GM12878 (cell line): Measurements from ENCODE around the gene MYL7. TPM values are rescaled to one million over a fixed set of nuclear protein-coding genes. Genes with fewer than 3 reads are reported as not detected.

ENCODE experiments used
- BACH1 ChIP-seq: fragments of 450-650 bp; IDR thresholded peaks from 2 replicates; pipeline ENCODE4 v1.6.1; 2017; ENCODE audit warnings: mild to moderate bottlenecking, borderline replicate concordance
- BCL11A ChIP-seq: IDR thresholded peaks from 2 replicates; pipeline ENCODE4 v1.6.1; 2011; ENCODE audit warnings: low read depth, low read length
- CTCF ChIP-seq, 3 experiments: IDR thresholded peaks in 2 of 3; conservative IDR thresholded peaks in 1 of 3; 2 replicates each; pipeline ENCODE4 v1.5.1; 2011; ENCODE audit warnings: low read depth in 3 of 3, low read length in 3 of 3, mild to moderate bottlenecking in 3 of 3, control low read depth in 2 of 3, moderate library complexity in 2 of 3, inconsistent platforms in 1 of 3, mixed read lengths in 1 of 3; ENCODE audit not compliant: control insufficient read depth in 2 of 3, insufficient read depth in 1 of 3; ENCODE audit errors: extremely low read depth in 1 of 3
- FOXM1 ChIP-seq: IDR thresholded peaks from 2 replicates; pipeline ENCODE4 v1.6.1; 2012; ENCODE audit warnings: low read depth, mild to moderate bottlenecking, inconsistent platforms, low read length, moderate library complexity
- GABPA ChIP-seq: IDR thresholded peaks from 2 replicates; pipeline ENCODE4 v1.6.1; 2014; ENCODE audit warnings: antibody characterized with exemption, low read depth, mild to moderate bottlenecking, inconsistent platforms
- IRF5 ChIP-seq: fragments of 450-650 bp; IDR thresholded peaks from 2 replicates; pipeline ENCODE4 v1.6.1; 2017; ENCODE audit warnings: borderline replicate concordance
- KLF5 ChIP-seq: fragments of 450-650 bp; IDR thresholded peaks from 2 replicates; pipeline ENCODE4 v1.6.1; 2014; ENCODE audit warnings: mild to moderate bottlenecking; ENCODE audit not compliant: partially characterized antibody
- MLLT1 ChIP-seq: fragments of 450-650 bp; IDR thresholded peaks from 2 replicates; pipeline ENCODE4 v1.6.1; 2016; ENCODE audit warnings: mild to moderate bottlenecking
- NKRF ChIP-seq: fragments of 450-650 bp; conservative IDR thresholded peaks from 2 replicates; pipeline ENCODE4 v1.6.1; 2017; ENCODE audit warnings: mild to moderate bottlenecking, moderate library complexity
- NR2F1 ChIP-seq: fragments of 450-650 bp; conservative IDR thresholded peaks from 2 replicates; pipeline ENCODE4 v1.6.1; 2017; ENCODE audit warnings: mild to moderate bottlenecking
- TAF1 ChIP-seq: IDR thresholded peaks from 2 replicates; pipeline ENCODE4 v1.6.1; 2011; ENCODE audit warnings: mild to moderate bottlenecking, low read depth, low read length, borderline replicate concordance
- ZNF24 ChIP-seq: fragments of 450-650 bp; IDR thresholded peaks from 2 replicates; pipeline ENCODE4 v1.6.1; 2017; ENCODE audit warnings: antibody characterized with exemption, mild to moderate bottlenecking
- polyA plus RNA-seq, 11 experiments: library from polyadenylated mRNA; depleted of rRNA in 4 of 11; unstranded in 6 of 11; stranded (reverse) in 5 of 11; fragments of >200 nt; fragmentation: Nextera tagmentation in 4 of 11; fragmentation: Illumina TruSeq in 1 of 11; extraction: Ambion mirVana in 4 of 11; extraction: Trizol in 1 of 11; gene quantifications; 1 replicate in 1 of 11; 2 replicates in 10 of 11; pipeline versions ENCODE4 v1.2.1 to v1.2.3, GENCODE V29; 2011 to 2016; ENCODE audit warnings: inconsistent platforms in 2 of 11, missing spikeins in 2 of 11, low read depth in 1 of 11
- total RNA-seq, 4 experiments: library from RNA; depleted of rRNA in 3 of 4; stranded (reverse); fragments of >200 nt in 3 of 4; fragmentation: Illumina TruSeq in 1 of 4; extraction: Trizol in 1 of 4; gene quantifications; 2 replicates each; pipeline versions ENCODE4 v1.2.1 to v1.2.3, GENCODE V29; 2013 to 2021

Gene MYL7
- total and polyA plus RNA-seq, 10 of the 15 experiments (the other 5 are each of a cell fraction or from before 2014, with no cell fraction given): 1.9 TPM; not detected in 9

- peak in 2 of 3 experiments; percentile 16 to 24; a peak in 2 of 6 replicates for TF ChIP-seq CTCF (IDR thresholded peaks at IDR 0.05 in 2 of 3, conservative IDR thresholded peaks at IDR 0.05 in 1 of 3; ENCODE audit: control insufficient read depth in 2 of 3, extremely low read depth in 1 of 3, insufficient read depth in 1 of 3, low read depth in 3 of 3, low read length in 3 of 3)
- TF ChIP-seq NKRF: no peak
- no peak for TF ChIP-seq MLLT1
- no peak for TF ChIP-seq GABPA
- no peak for TF ChIP-seq TAF1
- no peak for TF ChIP-seq ZNF24
- TF ChIP-seq IRF5: no peak
- TF ChIP-seq FOXM1: no peak
- TF ChIP-seq NR2F1: no peak
- no peak for TF ChIP-seq BACH1
- no peak for TF ChIP-seq BCL11A
- no peak for TF ChIP-seq KLF5
Observed at GRCh38 chr7:44131173-44132029, 9.7 kb downstream of the MYL7 start (continued).
